Trophoblast cell (in vitro differentiated cells and primary cell): ENCODE measurements around the gene MGMT.

Experiments
- DNase-seq, 2 donors: peaks; one replicate each; pipeline ENCODE4 v3.0.0-alpha.2; 2016
- H2AFZ ChIP-seq: 2 replicates; pipeline ENCODE4 v1.6.1; 2013; ENCODE audit warnings: low read length, moderate library complexity, mild to moderate bottlenecking; ENCODE audit not compliant: insufficient read depth, poor library complexity
- H2AK5ac ChIP-seq: 2 replicates; pipeline ENCODE4 v1.6.1; 2013; ENCODE audit warnings: mild to moderate bottlenecking, low read length
- H2BK120ac ChIP-seq: 2 replicates; pipeline ENCODE4 v1.6.1; 2013; ENCODE audit warnings: low read length, mild to moderate bottlenecking, moderate library complexity; ENCODE audit not compliant: insufficient read depth, poor library complexity
- H2BK12ac ChIP-seq: 2 replicates; pipeline ENCODE4 v1.6.1; 2013; ENCODE audit warnings: mild to moderate bottlenecking, low read length, moderate library complexity
- H2BK5ac ChIP-seq: 2 replicates; pipeline ENCODE4 v1.6.1; 2013; ENCODE audit warnings: low read length, low read depth, moderate library complexity, mild to moderate bottlenecking; ENCODE audit not compliant: poor library complexity
- H3K14ac ChIP-seq: 2 replicates; pipeline ENCODE4 v1.6.1; 2013; ENCODE audit warnings: mild to moderate bottlenecking, low read length
- H3K18ac ChIP-seq: 2 replicates; pipeline ENCODE4 v1.6.1; 2013; ENCODE audit warnings: mild to moderate bottlenecking, low read length
- H3K23ac ChIP-seq: 2 replicates; pipeline ENCODE4 v1.6.1; 2013; ENCODE audit warnings: low read length
- H3K27ac ChIP-seq: 2 replicates; pipeline ENCODE4 v1.5.1; 2013; ENCODE audit warnings: low read depth, mild to moderate bottlenecking, inconsistent platforms, low read length, moderate library complexity
- H3K27me3 ChIP-seq: 2 replicates; pipeline ENCODE4 v1.6.1; 2013; ENCODE audit warnings: inconsistent platforms, mild to moderate bottlenecking, low read length, moderate library complexity; ENCODE audit not compliant: insufficient read depth
- H3K36me3 ChIP-seq, 2 experiments: 1 replicate in 1 of 2; 2 replicates in 1 of 2; pipeline ENCODE4 v1.6.1; 2013; ENCODE audit warnings: low read length in 2 of 2, mild to moderate bottlenecking in 2 of 2, moderate library complexity in 1 of 2; ENCODE audit not compliant: insufficient read depth in 2 of 2, control insufficient read depth in 1 of 2
- H3K4ac ChIP-seq: 2 replicates; pipeline ENCODE4 v1.6.1; 2013; ENCODE audit warnings: low read depth, mild to moderate bottlenecking, low read length, moderate library complexity
- H3K4me1 ChIP-seq, 2 experiments: 1 replicate in 1 of 2; 2 replicates in 1 of 2; pipeline ENCODE4 v1.6.1; 2013; ENCODE audit warnings: low read length in 2 of 2, mild to moderate bottlenecking in 2 of 2, moderate library complexity in 1 of 2; ENCODE audit not compliant: insufficient read depth in 2 of 2, control insufficient read depth in 1 of 2
- H3K4me2 ChIP-seq: 2 replicates; pipeline ENCODE4 v1.6.1; 2013; ENCODE audit warnings: inconsistent platforms, mild to moderate bottlenecking, low read length, moderate library complexity
- H3K4me3 ChIP-seq: 2 replicates; pipeline ENCODE4 v1.5.1; 2013; ENCODE audit warnings: mild to moderate bottlenecking, low read depth, low read length, inconsistent platforms
- H3K79me1 ChIP-seq: one replicate; pipeline ENCODE4 v1.6.1; 2013; ENCODE audit warnings: low read length
- H3K79me2 ChIP-seq: 2 replicates; pipeline ENCODE4 v1.6.1; 2013; ENCODE audit warnings: low read length, mild to moderate bottlenecking; ENCODE audit not compliant: control insufficient read depth, insufficient read depth, poor library complexity
- H3K9ac ChIP-seq: 2 replicates; pipeline ENCODE4 v1.6.1; 2013; ENCODE audit warnings: mild to moderate bottlenecking, low read length
- H3K9me3 ChIP-seq: 2 replicates; pipeline ENCODE4 v1.6.1; 2013; ENCODE audit warnings: low read depth, mild to moderate bottlenecking, control low read depth, inconsistent platforms, low read length; ENCODE audit not compliant: insufficient read depth
- H4K12ac ChIP-seq: 2 replicates; pipeline ENCODE4 v1.6.1; 2013; ENCODE audit warnings: low read depth, mild to moderate bottlenecking, low read length, moderate library complexity
- H4K8ac ChIP-seq: 2 replicates; pipeline ENCODE4 v1.6.1; 2013; ENCODE audit warnings: low read depth, mild to moderate bottlenecking, low read length, moderate library complexity
- H4K91ac ChIP-seq: one replicate; pipeline ENCODE4 v1.6.1; 2013; ENCODE audit warnings: low read depth, mild to moderate bottlenecking, low read length, moderate library complexity
- WGBS: extraction: QIAGEN DNeasy Blood & Tissue Kit; methylation state at CpG from one replicate; pipeline ENCODE4 v1.1.7; 2013; ENCODE audit warnings: missing lambda C conversion rate; ENCODE audit not compliant: insufficient read length, insufficient coverage; ENCODE audit errors: extremely low coverage; 5-methylcytosine and 5-hydroxymethylcytosine counted together

Gene MGMT

DNA sequence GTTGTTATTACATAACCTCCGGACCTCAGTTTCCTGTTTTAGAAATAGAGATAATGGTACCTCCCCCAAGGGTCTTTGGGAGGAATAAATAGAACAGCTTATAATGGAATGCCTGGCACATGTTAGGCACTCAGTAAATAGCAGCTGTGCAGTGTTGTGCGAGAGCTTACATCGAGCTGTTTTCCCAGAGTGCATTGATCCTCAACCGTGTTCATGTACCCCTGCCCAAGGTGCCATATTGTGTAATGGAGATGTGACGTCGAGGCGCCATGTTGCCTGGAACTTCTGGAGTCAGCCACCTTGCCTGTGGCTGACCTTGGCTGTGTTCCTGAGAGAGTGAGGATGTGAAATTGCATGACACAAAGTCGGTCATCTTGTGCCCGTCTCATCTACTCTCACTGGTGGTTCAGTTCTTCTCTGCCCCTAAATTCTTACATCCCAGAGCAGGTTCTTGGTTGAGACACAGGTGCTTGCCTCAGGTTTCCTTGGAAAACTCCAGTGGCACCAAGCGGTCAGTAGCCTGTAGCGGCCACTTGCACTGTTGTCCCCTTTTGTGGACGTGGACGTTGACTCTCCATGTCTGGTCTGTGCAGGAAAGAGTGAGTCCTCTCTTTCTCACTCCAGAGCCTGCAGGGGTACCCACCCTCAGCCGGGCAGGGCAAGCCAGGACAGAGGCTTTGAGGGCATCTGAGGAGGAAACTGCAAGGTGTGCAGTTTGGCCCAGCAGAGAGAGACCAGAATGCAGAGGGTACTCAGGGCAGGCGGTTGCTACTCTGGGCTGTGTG, 230.6 kb downstream of the MGMT start:
- H2BK12ac ChIP-seq, result no peak overlapping the region
- H3K9ac ChIP-seq, result no peak overlapping the region
- no peak for DNase-seq
- no peaks in the 10 kb centered on the region for H3K4me1 ChIP-seq
- no peak overlapping the region for H2AFZ ChIP-seq
- no peak overlapping the region for H3K4me3 ChIP-seq
- H3K27me3 ChIP-seq, result no peaks in the 10 kb centered on the region
- H3K36me3 ChIP-seq, result no peaks in the 10 kb centered on the region
- H4K91ac ChIP-seq, result no peak overlapping the region
- H3K79me2 ChIP-seq, result no peaks in the 10 kb centered on the region
- no peak overlapping the region for H2AK5ac ChIP-seq
- no CpG with 5 or more reads among the region's 15 CpGs for WGBS
- no peak overlapping the region for H2BK5ac ChIP-seq
- H4K12ac ChIP-seq, result no peak overlapping the region
- no peaks in the 10 kb centered on the region for H3K79me1 ChIP-seq
- no peak overlapping the region for H3K27ac ChIP-seq
- peaks cover 2% of the 10 kb centered on the region for H3K9me3 ChIP-seq
- H2BK120ac ChIP-seq, result no peak overlapping the region
- no peak overlapping the region for H3K18ac ChIP-seq
- no peak overlapping the region for H3K4ac ChIP-seq
- H3K23ac ChIP-seq, result no peak overlapping the region
- H3K14ac ChIP-seq, result no peak overlapping the region
- no peak overlapping the region for H4K8ac ChIP-seq
- H3K4me2 ChIP-seq, result no peak overlapping the region

DNA sequence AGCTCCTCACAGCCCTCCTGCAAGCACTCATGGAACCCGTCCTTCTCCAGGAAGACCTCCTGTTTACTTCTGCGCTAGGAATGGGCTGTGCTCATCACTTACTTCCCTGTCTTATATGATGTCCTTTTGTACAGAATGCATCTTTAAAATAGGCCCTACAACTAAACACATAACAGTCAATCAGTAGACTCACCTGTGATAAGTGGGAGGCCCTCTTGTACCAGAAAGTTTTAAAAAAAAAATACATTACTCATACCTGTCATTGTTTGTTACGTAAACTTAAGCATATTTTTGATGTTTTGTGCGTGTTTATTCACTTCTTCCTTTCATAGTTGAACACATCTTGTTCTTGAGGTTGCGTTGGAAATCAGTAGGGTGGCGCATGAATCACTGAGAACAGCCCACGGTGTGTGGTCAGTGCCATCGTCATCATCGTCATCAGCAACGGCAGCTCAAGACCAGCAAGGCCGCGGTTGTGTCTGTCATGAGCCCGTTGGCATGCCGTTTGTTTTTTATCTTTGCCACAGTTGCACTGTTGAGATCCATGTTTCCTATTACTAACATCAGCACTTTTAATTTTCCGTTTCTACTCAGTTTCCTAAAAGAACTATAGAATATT, 232.8 kb downstream of the MGMT start:
- Histone ChIP-seq H4K91ac (no peak overlapping the region), H2BK12ac (no peak overlapping the region), H2BK5ac (no peak overlapping the region), H3K27ac (no peak overlapping the region), H2AK5ac (no peak overlapping the region), H4K12ac (no peak overlapping the region), H3K27me3 (no peaks in the 10 kb centered on the region), H3K4me1 (no peaks in the 10 kb centered on the region), H3K23ac (no peak overlapping the region), H4K8ac (no peak overlapping the region), H3K4me3 (no peak overlapping the region), H3K18ac (no peak overlapping the region), H3K14ac (no peak overlapping the region), H3K9ac (no peak overlapping the region), H3K79me2 (no peaks in the 10 kb centered on the region), H3K36me3 (no peaks in the 10 kb centered on the region), H2AFZ (no peak overlapping the region), H2BK120ac (no peak overlapping the region), H3K4ac (no peak overlapping the region), H3K9me3 (peaks cover 2% of the 10 kb centered on the region), H3K79me1 (no peaks in the 10 kb centered on the region), H3K4me2 (no peak overlapping the region)
- no peak for DNase-seq
- no CpG with 5 or more reads among the region's 15 CpGs for WGBS

DNA sequence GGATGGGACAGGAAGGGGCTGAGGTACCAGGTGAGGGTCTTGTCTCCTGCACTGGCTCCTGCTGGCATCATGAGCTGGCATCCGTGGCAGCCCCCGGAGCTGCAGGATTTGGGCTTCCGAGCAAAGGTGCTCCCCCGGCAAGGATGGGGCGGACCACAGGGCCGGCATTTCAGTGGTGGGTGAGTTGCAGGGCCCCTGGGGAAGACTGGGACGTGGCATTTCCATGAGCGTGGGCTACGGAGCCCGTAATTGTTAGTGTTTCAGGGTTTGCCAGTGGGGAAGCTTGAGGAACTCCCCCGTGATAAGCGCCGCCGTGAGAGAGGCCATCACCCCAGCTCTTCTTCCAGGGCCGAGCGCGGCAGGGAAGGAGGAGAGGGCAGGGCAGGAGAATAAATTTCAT, 235.6 kb downstream of the MGMT start:
- WGBS, result no CpG with 5 or more reads among the region's 17 CpGs
- H3K23ac ChIP-seq, result no peak overlapping the region
- no peak overlapping the region for H4K8ac ChIP-seq
- no peaks in the 10 kb centered on the region for H3K4me1 ChIP-seq
- H3K18ac ChIP-seq, result no peak overlapping the region
- no peak overlapping the region for H3K4me3 ChIP-seq
- no peak overlapping the region for H3K27ac ChIP-seq
- H3K79me1 ChIP-seq, result no peaks in the 10 kb centered on the region
- no peak overlapping the region for H3K4ac ChIP-seq
- no peak overlapping the region for H4K91ac ChIP-seq
- H3K27me3 ChIP-seq, result no peaks in the 10 kb centered on the region
- H2BK5ac ChIP-seq, result no peak overlapping the region
- H2BK120ac ChIP-seq, result no peak overlapping the region
- H2AK5ac ChIP-seq, result no peak overlapping the region
- peaks cover 2% of the 10 kb centered on the region for H3K9me3 ChIP-seq
- no peak overlapping the region for H3K4me2 ChIP-seq
- H3K14ac ChIP-seq, result no peak overlapping the region
- H2AFZ ChIP-seq, result no peak overlapping the region
- no peak overlapping the region for H3K9ac ChIP-seq
- DNase-seq, result no peak
- H3K36me3 ChIP-seq, result no peaks in the 10 kb centered on the region
- no peaks in the 10 kb centered on the region for H3K79me2 ChIP-seq
- H4K12ac ChIP-seq, result no peak overlapping the region
- H2BK12ac ChIP-seq, result no peak overlapping the region

DNA sequence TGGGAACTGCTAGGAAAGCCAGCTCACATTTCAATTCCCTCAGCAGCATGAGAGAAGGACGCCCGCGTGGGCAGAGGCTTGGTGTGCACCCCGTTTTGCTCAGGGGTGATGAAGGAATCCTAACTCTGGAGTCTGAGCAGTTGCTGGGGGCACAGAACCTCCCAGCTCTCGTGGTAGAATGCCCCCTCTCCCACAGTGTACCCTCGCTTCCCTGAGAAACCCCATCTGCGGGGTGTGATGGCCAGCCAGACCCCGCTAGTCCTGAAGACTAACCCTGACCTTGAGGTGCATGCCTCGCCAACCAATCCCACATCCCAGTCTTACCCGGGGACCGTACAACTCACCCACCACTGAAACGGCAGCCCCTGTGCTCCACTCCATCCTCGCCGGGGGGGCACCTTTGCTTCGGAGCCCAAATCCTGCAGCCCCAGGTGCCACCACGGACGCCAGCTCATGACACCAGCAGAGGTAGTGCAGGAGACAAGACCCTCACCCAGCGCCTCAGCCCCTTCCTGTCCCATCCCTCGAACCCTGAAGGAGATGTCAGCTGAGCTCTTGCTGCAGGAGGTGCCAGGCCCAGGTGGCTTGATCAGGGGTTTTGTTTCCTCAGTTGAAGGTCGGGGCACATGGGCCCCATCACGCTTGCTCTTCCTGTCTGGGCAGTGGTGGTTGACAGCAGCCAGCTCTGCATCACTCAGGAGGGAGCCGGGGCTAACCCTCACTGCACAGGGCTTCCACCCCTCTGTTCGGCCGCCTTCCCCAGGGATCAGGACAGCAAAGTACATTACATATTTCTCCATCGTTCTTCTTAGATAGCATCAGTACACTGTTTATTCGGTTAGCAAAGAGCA, 236.5 kb downstream of the MGMT start:
- H3K27me3 ChIP-seq, result no peaks in the 10 kb centered on the region
- no peak overlapping the region for H2AFZ ChIP-seq
- H3K9ac ChIP-seq, result no peak overlapping the region
- no peak overlapping the region for H3K14ac ChIP-seq
- no peak overlapping the region for H4K12ac ChIP-seq
- no peaks in the 10 kb centered on the region for H3K79me1 ChIP-seq
- H3K36me3 ChIP-seq, result no peaks in the 10 kb centered on the region
- no peak overlapping the region for H3K4ac ChIP-seq
- no peak overlapping the region for H3K18ac ChIP-seq
- H4K8ac ChIP-seq, result no peak overlapping the region
- H3K4me1 ChIP-seq, result no peaks in the 10 kb centered on the region
- no peaks in the 10 kb centered on the region for H3K79me2 ChIP-seq
- H3K23ac ChIP-seq, result no peak overlapping the region
- no CpG with 5 or more reads among the region's 26 CpGs for WGBS
- DNase-seq, result no peak
- H3K27ac ChIP-seq, result no peak overlapping the region
- peaks cover 2% of the 10 kb centered on the region for H3K9me3 ChIP-seq
- H2BK5ac ChIP-seq, result no peak overlapping the region
- no peak overlapping the region for H3K4me3 ChIP-seq
- no peak overlapping the region for H4K91ac ChIP-seq
- no peak overlapping the region for H2BK12ac ChIP-seq
- no peak overlapping the region for H3K4me2 ChIP-seq
- no peak overlapping the region for H2BK120ac ChIP-seq
- H2AK5ac ChIP-seq, result no peak overlapping the region
